Caki2 (cell line): Measurements from ENCODE around the gene CDH13. TPM values are rescaled to one million over a fixed set of nuclear protein-coding genes. Genes with fewer than 3 reads are reported as not detected.

Experiments
- DNase-seq: peaks from one replicate; pipeline ENCODE4 v3.0.0-alpha.2; 2015; ENCODE audit warnings: low read depth
- in situ Hi-C: cut with HindIII; loops from 2 replicates; pipeline ENCODE4 v1.10.0; 2016; ENCODE audit warnings: low sequenced_read_pairs, low pct_unique_long_range_greater_than_20kb, mixed read lengths
- total RNA-seq: library from RNA; depleted of rRNA; stranded (reverse); fragments of >200 nt; shearing (Covaris generic); gene quantifications from 2 replicates; pipeline ENCODE4 v1.2.3, GENCODE V29; 2014; ENCODE audit warnings: low replicate concordance

CDH13 gene
- total RNA-seq, 1 experiment from 2014 or later = not detected

GRCh38 chr16:83125999-83126568 lies 499.3 kb downstream of the CDH13 start:
- in situ Hi-C loops = no loop called here
- no peak for DNase-seq

- no peak for DNase-seq
- in situ Hi-C loops = no loop called here
Observed at GRCh38 chr16:83128041-83128440, 501.3 kb downstream of the CDH13 start.

GRCh38 chr16:83130039-83130438 lies 503.3 kb downstream of the CDH13 start:
- no peak for DNase-seq
- in situ Hi-C loops = no loop called here

- in situ Hi-C loops = no loop called here
- no peak for DNase-seq
Observed at GRCh38 chr16:83134638-83135037, 507.9 kb downstream of the CDH13 start.

- in situ Hi-C loops = no loop called here
- peak; percentile 8 for DNase-seq
Observed at GRCh38 chr16:83136419-83136818, 509.6 kb downstream of the CDH13 start.

GRCh38 chr16:83136924-83137323 lies 510.2 kb downstream of the CDH13 start:
- DNase-seq = no peak
- in situ Hi-C loops = no loop called here

GRCh38 chr16:83137326-83137781 lies 510.6 kb downstream of the CDH13 start:
- in situ Hi-C loops = no loop called here
- DNase-seq = peak; percentile 86

- in situ Hi-C loops = no loop called here
- no peak for DNase-seq
Observed at GRCh38 chr16:83137894-83138293, 511.1 kb downstream of the CDH13 start.

- in situ Hi-C loops = no loop called here
- DNase-seq = peak; percentile 17
Observed at GRCh38 chr16:83138512-83138911, 511.7 kb downstream of the CDH13 start.

GRCh38 chr16:83138976-83139690 lies 512.4 kb downstream of the CDH13 start:
- peak; percentile 12 for DNase-seq
- in situ Hi-C loops = no loop called here

- in situ Hi-C loops = no loop called here
- peak; percentile 92 for DNase-seq
Observed at GRCh38 chr16:83143788-83144187, 517.0 kb downstream of the CDH13 start.

- no peak for DNase-seq
- in situ Hi-C loops = no loop called here
Observed at GRCh38 chr16:83145297-83145696, 518.5 kb downstream of the CDH13 start.

- in situ Hi-C loops = no loop called here
- no peak for DNase-seq
Observed at GRCh38 chr16:83147244-83147643, 520.5 kb downstream of the CDH13 start.

GRCh38 chr16:83158320-83158957 lies 531.7 kb downstream of the CDH13 start:
- in situ Hi-C loops = no loop called here
- no peak for DNase-seq

- no peak for DNase-seq
- in situ Hi-C loops = no loop called here
Observed at GRCh38 chr16:83159049-83159448, 532.3 kb downstream of the CDH13 start.

- in situ Hi-C loops = no loop called here
- DNase-seq = no peak
Observed at GRCh38 chr16:83160287-83161020, 533.7 kb downstream of the CDH13 start.

GRCh38 chr16:83162791-83163190 lies 536.0 kb downstream of the CDH13 start:
- in situ Hi-C loops = no loop called here
- DNase-seq = no peak

- in situ Hi-C loops = no loop called here
- DNase-seq = no peak
Observed at GRCh38 chr16:83164816-83165215, 538.0 kb downstream of the CDH13 start.

- no peak for DNase-seq
- in situ Hi-C loops = no loop called here
Observed at GRCh38 chr16:83171396-83171795, 544.6 kb downstream of the CDH13 start.
